SU-DHL-6 (cell line): ENCODE data around the gene SLC44A4.

ENCODE experiments used
- H2AFZ ChIP-seq: fragments of 200-600 bp; sonication (generic); 2 replicates; pipeline ENCODE4 v1.6.1; 2014; ENCODE audit warnings: low read depth, mild to moderate bottlenecking, moderate library complexity, mixed read lengths, antibody characterized with exemption, low read length; ENCODE audit not compliant: severe bottlenecking
- H3F3A ChIP-seq: fragments of 200-600 bp; shearing (Covaris generic); 2 replicates; pipeline ENCODE4 v1.6.0; 2016; ENCODE audit warnings: antibody characterized with exemption, mild to moderate bottlenecking; ENCODE audit not compliant: insufficient read depth
- H3K27ac ChIP-seq: fragments of 200-600 bp; sonication (generic); 2 replicates; pipeline ENCODE4 v1.5.1; 2016; ENCODE audit warnings: low read depth, mild to moderate bottlenecking, low read length, moderate library complexity, mixed read lengths
- H3K27me3 ChIP-seq: fragments of 200-600 bp; sonication (generic), shearing (Covaris generic); 2 replicates; pipeline ENCODE4 v1.6.0; 2014; ENCODE audit warnings: mild to moderate bottlenecking, low read length
- H3K36me3 ChIP-seq: fragments of 200-600 bp; sonication (generic); 2 replicates; pipeline ENCODE4 v1.6.1; 2014; ENCODE audit warnings: mild to moderate bottlenecking, low read length, mixed read lengths
- H3K4me2 ChIP-seq: fragments of 300-600, 200-600 bp; shearing (Covaris generic), sonication (generic); 2 replicates; pipeline ENCODE4 v1.6.0; 2014; ENCODE audit warnings: low read length, low read depth, mild to moderate bottlenecking; ENCODE audit not compliant: poor library complexity, severe bottlenecking
- H3K4me3 ChIP-seq: fragments of 200-600 bp; sonication (generic); 2 replicates; pipeline ENCODE4 v1.5.1; 2014; ENCODE audit warnings: antibody characterized with exemption, low read length, mild to moderate bottlenecking, mixed read lengths; ENCODE audit not compliant: insufficient read depth, poor library complexity, severe bottlenecking
- H3K79me2 ChIP-seq: fragments of 200-600 bp; sonication (generic); 2 replicates; pipeline ENCODE4 v1.6.1; 2014; ENCODE audit warnings: mild to moderate bottlenecking, low read length, moderate library complexity; ENCODE audit not compliant: insufficient read depth
- H3K9ac ChIP-seq: fragments of 200-600 bp; sonication (generic); 2 replicates; pipeline ENCODE4 v1.7.0; 2014; ENCODE audit warnings: mild to moderate bottlenecking, low read length
- H3K9me2 ChIP-seq: fragments of 200-600 bp; sonication (generic); replicated peaks from 2 replicates; pipeline ENCODE4 v1.6.1; 2014; ENCODE audit warnings: low read length; ENCODE audit not compliant: insufficient read depth
- H3K9me3 ChIP-seq: fragments of 200-600 bp; sonication (generic); 2 replicates; pipeline ENCODE4 v1.6.1; 2014; ENCODE audit warnings: low read length, mixed read lengths; ENCODE audit not compliant: insufficient read depth
- H4K20me1 ChIP-seq: fragments of 200-600 bp; sonication (generic); 2 replicates; pipeline ENCODE4 v1.6.1; 2014; ENCODE audit warnings: low read depth, mild to moderate bottlenecking, antibody characterized with exemption, low read length, moderate library complexity, mixed read lengths
- CTCF ChIP-seq: fragments of 200-600 bp; sonication (generic); IDR thresholded peaks from one replicate; pipeline ENCODE4 v1.5.1; 2017; ENCODE audit warnings: antibody characterized with exemption, mild to moderate bottlenecking, low read length, moderate library complexity; ENCODE audit not compliant: insufficient read depth, poor library complexity, severe bottlenecking
- EZH2phosphoT487 ChIP-seq: fragments of 200-600 bp; sonication (generic), shearing (Covaris generic); conservative IDR thresholded peaks from 2 replicates; pipeline ENCODE4 v1.6.1; 2018; ENCODE audit warnings: mild to moderate bottlenecking, antibody characterized with exemption, low read length, moderate library complexity, mixed read lengths

Gene SLC44A4

GRCh38 chr6:31900917-31901414 lies 22.2 kb upstream of the SLC44A4 start:
- peaks cover 59% of the 10 kb centered on the region for H3F3A ChIP-seq
- no peak overlapping the region for H2AFZ ChIP-seq
- no peaks in the 10 kb centered on the region for H3K9me3 ChIP-seq
- H3K9me2 ChIP-seq = no peaks in the 10 kb centered on the region
- H3K4me3 ChIP-seq = peak overlapping the region; percentile 63
- H3K4me2 ChIP-seq = peak overlapping the region; percentile 65
- peaks cover 2% of the 10 kb centered on the region; the same call in 1 of the 2 replicates for H3K36me3 ChIP-seq
- H3K79me2 ChIP-seq = peaks cover 4% of the 10 kb centered on the region; the same call in 1 of the 2 replicates
- H3K27me3 ChIP-seq = 0 out of 2 replicates have a peak, but pooled peaks cover 3% of the 10 kb centered on the region
- H4K20me1 ChIP-seq = no peaks in the 10 kb centered on the region
- peak overlapping the region; percentile 71 for H3K27ac ChIP-seq
- TF ChIP-seq EZH2phosphoT487 (no peak), CTCF (no peak)
- H3K9ac ChIP-seq = peak overlapping the region; percentile 63; the same call in 1 of the 2 replicates

GRCh38 chr6:31899882-31900722 lies 21.3 kb upstream of the SLC44A4 start:
- H4K20me1 ChIP-seq = no peaks in the 10 kb centered on the region
- H3K27ac ChIP-seq = no peak overlapping the region
- peaks cover 68% of the 10 kb centered on the region for H3F3A ChIP-seq
- peak overlapping the region; percentile 74 for H3K4me2 ChIP-seq
- TF ChIP-seq CTCF = no peak
- peaks cover 11% of the 10 kb centered on the region for H3K36me3 ChIP-seq
- H3K79me2 ChIP-seq = peaks cover 4% of the 10 kb centered on the region; the same call in 1 of the 2 replicates
- H3K9me2 ChIP-seq = no peaks in the 10 kb centered on the region
- H3K9ac ChIP-seq = no peak overlapping the region
- H3K4me3 ChIP-seq = no peak overlapping the region
- H3K9me3 ChIP-seq = no peaks in the 10 kb centered on the region
- H3K27me3 ChIP-seq = no peaks in the 10 kb centered on the region
- H2AFZ ChIP-seq = no peak overlapping the region

GRCh38 chr6:31899215-31899614 lies 20.4 kb upstream of the SLC44A4 start:
- H3K79me2 ChIP-seq = peaks cover 4% of the 10 kb centered on the region; the same call in 1 of the 2 replicates
- H3F3A ChIP-seq = peaks cover 68% of the 10 kb centered on the region
- H3K27me3 ChIP-seq = no peaks in the 10 kb centered on the region
- H3K4me3 ChIP-seq = peak overlapping the region; percentile 72
- no peak overlapping the region for H2AFZ ChIP-seq
- no peaks in the 10 kb centered on the region for H3K9me3 ChIP-seq
- H3K9me2 ChIP-seq = no peaks in the 10 kb centered on the region
- peaks cover 15% of the 10 kb centered on the region for H3K36me3 ChIP-seq
- H3K4me2 ChIP-seq = peak overlapping the region; percentile 74
- peak overlapping the region; percentile 77; the same call in 1 of the 2 replicates for H3K9ac ChIP-seq
- H3K27ac ChIP-seq = peak overlapping the region; percentile 84; the same call in 1 of the 2 replicates
- no peak for TF ChIP-seq CTCF
- TF ChIP-seq EZH2phosphoT487 = no peak
- H4K20me1 ChIP-seq = no peaks in the 10 kb centered on the region
